Sigmoid colon (tissue), 3 donors: ENCODE results near the gene POLR2M.

ENCODE experiments used
- POLR2A ChIP-seq, 2 donors: fragments of 450-650 bp; IDR thresholded peaks; one replicate each; pipeline ENCODE4 v1.6.1; 2016; ENCODE audit warnings: antibody characterized with exemption in 2 of 2, mild to moderate bottlenecking in 2 of 2, moderate library complexity in 2 of 2
- TF ChIP-seq, protein P1 (sequence below), 4 experiments: fragments of 450-650 bp in 3 of 4; fragments of 200-600 bp in 1 of 4; IDR thresholded peaks; one replicate each; pipeline ENCODE4 v1.5.1; 2016 to 2019; ENCODE audit warnings: antibody characterized with exemption in 4 of 4, mild to moderate bottlenecking in 3 of 4, moderate library complexity in 2 of 4

GRCh38 chr15:57665939-57666338, 40.6 kb upstream of the POLR2M start:
- TF ChIP-seq, protein P1, sequence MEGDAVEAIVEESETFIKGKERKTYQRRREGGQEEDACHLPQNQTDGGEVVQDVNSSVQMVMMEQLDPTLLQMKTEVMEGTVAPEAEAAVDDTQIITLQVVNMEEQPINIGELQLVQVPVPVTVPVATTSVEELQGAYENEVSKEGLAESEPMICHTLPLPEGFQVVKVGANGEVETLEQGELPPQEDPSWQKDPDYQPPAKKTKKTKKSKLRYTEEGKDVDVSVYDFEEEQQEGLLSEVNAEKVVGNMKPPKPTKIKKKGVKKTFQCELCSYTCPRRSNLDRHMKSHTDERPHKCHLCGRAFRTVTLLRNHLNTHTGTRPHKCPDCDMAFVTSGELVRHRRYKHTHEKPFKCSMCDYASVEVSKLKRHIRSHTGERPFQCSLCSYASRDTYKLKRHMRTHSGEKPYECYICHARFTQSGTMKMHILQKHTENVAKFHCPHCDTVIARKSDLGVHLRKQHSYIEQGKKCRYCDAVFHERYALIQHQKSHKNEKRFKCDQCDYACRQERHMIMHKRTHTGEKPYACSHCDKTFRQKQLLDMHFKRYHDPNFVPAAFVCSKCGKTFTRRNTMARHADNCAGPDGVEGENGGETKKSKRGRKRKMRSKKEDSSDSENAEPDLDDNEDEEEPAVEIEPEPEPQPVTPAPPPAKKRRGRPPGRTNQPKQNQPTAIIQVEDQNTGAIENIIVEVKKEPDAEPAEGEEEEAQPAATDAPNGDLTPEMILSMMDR (IDR thresholded peaks at IDR 0.05) = no peak
- TF ChIP-seq POLR2A (IDR thresholded peaks at IDR 0.05) = no peak
